Measurements from ENCODE around the gene FGF14. TPM values are rescaled to one million over a fixed set of nuclear protein-coding genes. Genes with fewer than 3 reads are reported as not detected.

Gene FGF14
- total RNA-seq, 1 donor from 2014 or later: 1.7 TPM

GRCh38 chr13:101989798-101990350, 412.0 kb downstream of the FGF14 start:
- H3K27ac Mint-ChIP-seq (ENCODE audit: unreplicated experiment): no peak overlapping the region
- no peak for DNase-seq (ENCODE audit: low read depth, low spot score)
- H3K4me1 Mint-ChIP-seq: no peaks in the 10 kb centered on the region
- TF ChIP-seq CTCF (conservative IDR thresholded peaks at IDR 0.05): no peak
- H3K36me3 Mint-ChIP-seq (ENCODE audit: low read depth): no peaks in the 10 kb centered on the region
- peaks cover 3% of the 10 kb centered on the region for H3K27me3 Mint-ChIP-seq (ENCODE audit: low read depth)
- no peak overlapping the region for H3K4me3 Mint-ChIP-seq
- H3K9me3 Mint-ChIP-seq: peaks cover 4% of the 10 kb centered on the region

- peaks cover 3% of the 10 kb centered on the region for H3K27me3 Mint-ChIP-seq (ENCODE audit: low read depth)
- H3K4me3 Mint-ChIP-seq: no peak overlapping the region
- H3K27ac Mint-ChIP-seq (ENCODE audit: unreplicated experiment): no peak overlapping the region
- H3K9me3 Mint-ChIP-seq: peaks cover 4% of the 10 kb centered on the region
- DNase-seq (ENCODE audit: low read depth, low spot score): no peak
- H3K36me3 Mint-ChIP-seq (ENCODE audit: low read depth): no peaks in the 10 kb centered on the region
- no peaks in the 10 kb centered on the region for H3K4me1 Mint-ChIP-seq
- no peak for TF ChIP-seq CTCF (conservative IDR thresholded peaks at IDR 0.05)
Observed at GRCh38 chr13:101988140-101988539, 413.7 kb downstream of the FGF14 start.

DNA sequence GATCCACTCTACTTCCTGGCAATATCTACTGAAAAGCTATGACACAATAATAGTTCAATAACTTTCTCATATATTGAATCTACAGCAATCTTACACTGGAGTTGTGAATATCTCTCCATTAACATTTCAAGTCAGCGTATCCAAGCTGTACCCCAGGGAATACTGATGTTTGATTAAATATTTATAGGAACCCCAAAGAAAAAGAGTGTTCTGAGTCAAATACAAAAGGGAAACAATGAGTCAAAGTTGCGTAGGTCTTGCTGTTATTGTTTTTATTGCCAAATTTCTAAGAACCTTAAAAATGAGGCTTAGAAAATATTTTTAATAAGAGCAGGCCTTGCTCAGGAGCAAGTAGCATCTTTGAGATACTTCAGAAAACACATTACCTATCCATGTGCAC, 415.5 kb downstream of the FGF14 start:
- DNase-seq (ENCODE audit: low read depth, low spot score): no peak
- Mint-ChIP-seq H3K4me1 (no peaks in the 10 kb centered on the region), H3K36me3 (ENCODE audit: low read depth) (no peaks in the 10 kb centered on the region), H3K27me3 (ENCODE audit: low read depth) (peaks cover 3% of the 10 kb centered on the region), H3K9me3 (peaks cover 4% of the 10 kb centered on the region), H3K4me3 (no peak overlapping the region), H3K27ac (ENCODE audit: unreplicated experiment) (no peak overlapping the region)
- TF ChIP-seq CTCF (conservative IDR thresholded peaks at IDR 0.05): no peak

GRCh38 chr13:101985321-101985720, 416.5 kb downstream of the FGF14 start:
- no peak overlapping the region for H3K4me3 Mint-ChIP-seq
- no peak overlapping the region for H3K27ac Mint-ChIP-seq (ENCODE audit: unreplicated experiment)
- H3K36me3 Mint-ChIP-seq (ENCODE audit: low read depth): no peaks in the 10 kb centered on the region
- no peak for TF ChIP-seq CTCF (conservative IDR thresholded peaks at IDR 0.05)
- no peaks in the 10 kb centered on the region for H3K4me1 Mint-ChIP-seq
- peaks cover 4% of the 10 kb centered on the region for H3K9me3 Mint-ChIP-seq
- H3K27me3 Mint-ChIP-seq (ENCODE audit: low read depth): peaks cover 3% of the 10 kb centered on the region
- DNase-seq (ENCODE audit: low read depth, low spot score): no peak

DNA sequence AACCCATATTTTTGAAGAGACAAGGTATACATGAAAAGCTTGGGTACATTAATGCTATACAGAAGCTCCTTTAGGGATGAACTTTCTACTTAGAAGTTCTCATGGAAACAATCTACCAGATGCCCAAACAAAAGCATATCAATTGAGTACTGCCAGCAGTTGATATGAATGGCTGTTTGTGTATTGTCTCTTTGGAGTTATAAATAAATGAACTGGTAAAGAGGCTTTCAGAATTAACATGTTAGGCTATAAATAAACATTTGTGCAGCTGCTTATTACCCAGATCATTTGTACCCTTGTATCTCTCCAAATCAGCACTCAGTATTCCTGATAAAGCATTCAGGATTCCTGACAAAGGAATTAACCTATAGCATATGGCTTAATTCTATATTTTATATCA, 418.9 kb downstream of the FGF14 start:
- H3K27ac Mint-ChIP-seq (ENCODE audit: unreplicated experiment): no peak overlapping the region
- TF ChIP-seq CTCF (conservative IDR thresholded peaks at IDR 0.05): no peak
- peaks cover 3% of the 10 kb centered on the region for H3K27me3 Mint-ChIP-seq (ENCODE audit: low read depth)
- DNase-seq (ENCODE audit: low read depth, low spot score): no peak
- H3K36me3 Mint-ChIP-seq (ENCODE audit: low read depth): no peaks in the 10 kb centered on the region
- no peaks in the 10 kb centered on the region for H3K4me1 Mint-ChIP-seq
- no peak overlapping the region for H3K4me3 Mint-ChIP-seq
- H3K9me3 Mint-ChIP-seq: peaks cover 1% of the 10 kb centered on the region

Measured in neural crest cell (in vitro differentiated cells).